ENCODE results near the gene BCAP29. TPM values are rescaled to one million over a fixed set of nuclear protein-coding genes. Genes with fewer than 3 reads are reported as not detected.

The BCAP29 gene
- total RNA-seq, 4 donors from 2014 or later: 53.3 to 81.7 (median 75.9) TPM

GRCh38 chr7:107667341-107667740 is 87.3 kb downstream of the BCAP29 start:
- intact Hi-C loops (cut with DNase I; ENCODE audit: low total_unique reads): no loop called here
- H3K4me3 ChIP-seq (ENCODE audit: low read depth, poor library complexity, severe bottlenecking): no peak overlapping the region
- WGBS, 2 donors: 54 to 71% methylated on average over 3 of the region's 3 CpGs
- TF ChIP-seq POLR2A (IDR thresholded peaks at IDR 0.05): no peak
- no peak for TF ChIP-seq CTCF (IDR thresholded peaks at IDR 0.05)
- no peak for DNase-seq (ENCODE audit: low spot score in 2 of 2)

- intact Hi-C loops (cut with DNase I; ENCODE audit: low total_unique reads): no loop called here
- H3K4me3 ChIP-seq (ENCODE audit: low read depth, poor library complexity, severe bottlenecking): no peak overlapping the region
- 82 to 84% methylated on average over 4 of the region's 4 CpGs for WGBS, 2 donors
- no peak for TF ChIP-seq CTCF (IDR thresholded peaks at IDR 0.05)
- TF ChIP-seq POLR2A (IDR thresholded peaks at IDR 0.05): no peak
- DNase-seq (ENCODE audit: low spot score in 2 of 2): no peak
Observed at GRCh38 chr7:107668296-107668695, 88.2 kb downstream of the BCAP29 start.

Other genes with a start within 250 kb of the BCAP29 start
- gene GPR22, start 110.2 kb upstream of the BCAP29 start, total RNA-seq: not detected
- 10 to 100 TPM; 34.4 to 50.6 (median 43.4) TPM for gene COG5, start 16.3 kb upstream of the BCAP29 start, total RNA-seq
- gene DUS4L, start 16.3 kb upstream of the BCAP29 start, total RNA-seq: 10 to 100 TPM in 2 of 4 donors, 1 to 10 TPM in 2; 6.6 to 14.5 (median 9.4) TPM
- under 1 TPM in 3 of 4 donors, not detected in 1; 0.17 to 0.44 (median 0.29) TPM for gene SLC26A4, start 80.6 kb downstream of the BCAP29 start, total RNA-seq
- gene CBLL1, start 163.9 kb downstream of the BCAP29 start, total RNA-seq: 10 to 100 TPM; 32.2 to 66.4 (median 42.6) TPM
- under 1 TPM in 1 of 4 donors, not detected in 3; 0.13 TPM for gene SLC26A3, start 223.0 kb downstream of the BCAP29 start, total RNA-seq